ES-I3 (cell line): ENCODE data around the gene MTRF1L.
"Not testable (repeated sequence)": the region's sequence is repeated elsewhere in the genome, so short reads cannot be mapped to it uniquely, and the experiment has no call there.

Experiments
- H3K36me3 ChIP-seq: 2 replicates; pipeline ENCODE4 v1.6.1; 2013; ENCODE audit warnings: mild to moderate bottlenecking, low read length, control low read depth, moderate library complexity; ENCODE audit not compliant: insufficient read depth
- H3K4me1 ChIP-seq: 2 replicates; pipeline ENCODE4 v1.6.1; 2013; ENCODE audit warnings: mild to moderate bottlenecking, control low read depth, low read length; ENCODE audit not compliant: insufficient read depth
- H3K9ac ChIP-seq: 2 replicates; pipeline ENCODE4 v1.6.1; 2013; ENCODE audit warnings: low read depth, mild to moderate bottlenecking, low read length, moderate library complexity
- H3K9me3 ChIP-seq: 2 replicates; pipeline ENCODE4 v1.6.1; 2013; ENCODE audit warnings: mild to moderate bottlenecking, low read length, moderate library complexity; ENCODE audit not compliant: control insufficient read depth, insufficient read depth

MTRF1L gene

DNA sequence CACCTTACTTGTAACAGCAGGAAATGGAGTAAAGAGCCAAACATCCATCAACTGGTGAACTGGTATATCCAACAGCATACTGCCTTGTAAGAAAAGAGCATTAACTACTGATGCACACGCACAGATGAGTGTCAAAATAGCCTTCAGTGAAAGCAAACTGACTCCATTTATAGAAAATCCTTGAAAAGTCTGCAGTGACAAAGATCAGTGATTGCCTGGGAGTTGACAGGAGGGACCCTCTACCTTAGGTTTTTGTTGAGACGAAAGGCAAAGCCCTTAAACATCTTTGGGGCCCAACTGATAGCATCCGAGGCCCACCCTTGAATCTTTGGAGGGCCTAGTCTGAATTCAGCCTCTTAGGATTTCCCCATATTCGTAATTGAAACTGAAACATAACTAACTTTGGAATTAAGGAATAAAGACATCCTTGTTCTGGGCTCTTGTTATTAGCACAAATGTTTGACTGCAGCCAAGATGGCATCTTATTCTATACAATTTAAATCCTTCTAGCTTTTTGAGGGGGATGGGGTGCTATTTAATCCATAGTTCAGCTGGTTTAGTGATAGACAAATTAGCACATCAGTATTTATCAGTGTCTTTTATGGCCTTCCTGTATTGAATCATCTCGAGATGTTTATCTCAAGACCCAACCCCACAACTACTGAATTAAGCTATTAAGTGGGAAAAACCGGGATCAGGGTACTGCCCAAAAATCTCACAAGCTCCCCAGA is 32.7 kb downstream of the MTRF1L start:
- H3K36me3 ChIP-seq = peaks cover 30% of the 10 kb centered on the region
- H3K9ac ChIP-seq = no peak overlapping the region
- no peaks in the 10 kb centered on the region for H3K4me1 ChIP-seq
- no peaks in the 10 kb centered on the region for H3K9me3 ChIP-seq

- not testable (repeated sequence) for H3K9ac ChIP-seq, H3K4me1 ChIP-seq, H3K36me3 ChIP-seq, H3K9me3 ChIP-seq
These were observed 36.2 kb downstream of the MTRF1L start for GRCh38 chr6:152966168-152966894.

- Histone ChIP-seq H3K9ac (no peak overlapping the region), H3K9me3 (no peaks in the 10 kb centered on the region)
These were observed 43.2 kb downstream of the MTRF1L start for GRCh38 chr6:152959333-152959732.

GRCh38 chr6:152957796-152958195 is 44.7 kb downstream of the MTRF1L start:
- Histone ChIP-seq H3K9ac (no peak overlapping the region), H3K9me3 (no peaks in the 10 kb centered on the region), H3K36me3 (no peaks in the 10 kb centered on the region), H3K4me1 (no peaks in the 10 kb centered on the region)

More at GRCh38 chr6:152959333-152959732, 43.2 kb downstream of the MTRF1L start:
- Histone ChIP-seq H3K4me1 (no peaks in the 10 kb centered on the region), H3K36me3 (no peaks in the 10 kb centered on the region)

DNA sequence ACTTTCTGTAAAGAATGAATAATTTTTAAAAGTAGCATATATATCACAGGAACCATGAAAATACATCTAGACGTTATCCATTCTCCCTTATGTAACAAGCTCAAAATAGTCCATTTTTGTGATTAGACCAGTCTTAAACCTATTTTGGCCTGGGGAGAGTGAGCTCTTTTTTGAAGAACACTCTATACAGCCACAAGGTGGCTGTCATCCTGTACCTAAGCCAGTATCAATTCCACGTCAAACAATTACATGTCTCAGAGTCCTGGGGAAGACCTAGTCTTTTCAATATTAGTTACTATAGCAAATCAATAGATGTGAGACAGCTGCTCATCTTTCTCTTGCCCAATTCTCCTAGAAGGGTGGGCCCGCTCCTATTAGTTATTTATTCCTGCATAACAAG is 48.1 kb downstream of the MTRF1L start:
- Histone ChIP-seq H3K9me3 (no peaks in the 10 kb centered on the region), H3K36me3 (no peaks in the 10 kb centered on the region), H3K9ac (no peak overlapping the region), H3K4me1 (no peaks in the 10 kb centered on the region; the same call in 1 of the 2 replicates)

GRCh38 chr6:152952866-152953509 is 49.5 kb downstream of the MTRF1L start:
- Histone ChIP-seq H3K9me3 (no peaks in the 10 kb centered on the region), H3K36me3 (no peaks in the 10 kb centered on the region), H3K9ac (no peak overlapping the region), H3K4me1 (no peaks in the 10 kb centered on the region; the same call in 1 of the 2 replicates)

DNA sequence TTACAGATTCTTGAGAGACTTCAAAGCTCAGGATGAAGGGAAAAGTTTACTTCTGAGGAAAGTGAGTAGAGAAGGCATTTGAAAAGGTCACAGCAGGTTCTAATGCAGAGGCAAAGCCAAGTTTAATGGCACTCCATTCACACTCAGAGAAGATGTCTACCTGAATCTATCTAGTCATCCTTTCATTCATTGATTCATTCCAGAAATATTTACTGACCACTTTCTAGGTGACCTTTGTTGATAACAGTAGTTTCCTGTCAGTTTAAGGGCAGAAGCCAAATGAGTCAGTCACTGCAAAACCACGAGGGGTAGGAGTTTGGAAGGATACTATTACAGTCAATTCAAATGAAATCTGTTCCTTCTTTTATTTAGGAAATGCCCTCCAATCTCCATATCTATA is 50.5 kb downstream of the MTRF1L start:
- H3K4me1 ChIP-seq = peaks cover 3% of the 10 kb centered on the region; the same call in 1 of the 2 replicates
- no peak overlapping the region for H3K9ac ChIP-seq
- H3K9me3 ChIP-seq = no peaks in the 10 kb centered on the region
- no peaks in the 10 kb centered on the region for H3K36me3 ChIP-seq

GRCh38 chr6:152950240-152950639 is 52.3 kb downstream of the MTRF1L start:
- H3K9ac ChIP-seq = no peak overlapping the region
- H3K4me1 ChIP-seq = peaks cover 7% of the 10 kb centered on the region; the same call in 1 of the 2 replicates
- no peaks in the 10 kb centered on the region for H3K9me3 ChIP-seq
- no peaks in the 10 kb centered on the region for H3K36me3 ChIP-seq

- Histone ChIP-seq H3K36me3 (no peaks in the 10 kb centered on the region), H3K9me3 (no peaks in the 10 kb centered on the region), H3K4me1 (peaks cover 7% of the 10 kb centered on the region; the same call in 1 of the 2 replicates), H3K9ac (no peak overlapping the region)
These were observed 54.2 kb downstream of the MTRF1L start for GRCh38 chr6:152948150-152948768.

- H3K4me1 ChIP-seq = peaks cover 7% of the 10 kb centered on the region; the same call in 1 of the 2 replicates
These were observed 55.5 kb downstream of the MTRF1L start for GRCh38 chr6:152946995-152947394.

GRCh38 chr6:152946484-152946883 is 56.0 kb downstream of the MTRF1L start:
- H3K9ac ChIP-seq = no peak overlapping the region
- no peaks in the 10 kb centered on the region for H3K9me3 ChIP-seq
- no peaks in the 10 kb centered on the region for H3K36me3 ChIP-seq
- H3K4me1 ChIP-seq = peaks cover 7% of the 10 kb centered on the region; the same call in 1 of the 2 replicates

More at GRCh38 chr6:152946995-152947394, 55.5 kb downstream of the MTRF1L start:
- Histone ChIP-seq H3K9ac (no peak overlapping the region), H3K36me3 (no peaks in the 10 kb centered on the region), H3K9me3 (no peaks in the 10 kb centered on the region)

DNA sequence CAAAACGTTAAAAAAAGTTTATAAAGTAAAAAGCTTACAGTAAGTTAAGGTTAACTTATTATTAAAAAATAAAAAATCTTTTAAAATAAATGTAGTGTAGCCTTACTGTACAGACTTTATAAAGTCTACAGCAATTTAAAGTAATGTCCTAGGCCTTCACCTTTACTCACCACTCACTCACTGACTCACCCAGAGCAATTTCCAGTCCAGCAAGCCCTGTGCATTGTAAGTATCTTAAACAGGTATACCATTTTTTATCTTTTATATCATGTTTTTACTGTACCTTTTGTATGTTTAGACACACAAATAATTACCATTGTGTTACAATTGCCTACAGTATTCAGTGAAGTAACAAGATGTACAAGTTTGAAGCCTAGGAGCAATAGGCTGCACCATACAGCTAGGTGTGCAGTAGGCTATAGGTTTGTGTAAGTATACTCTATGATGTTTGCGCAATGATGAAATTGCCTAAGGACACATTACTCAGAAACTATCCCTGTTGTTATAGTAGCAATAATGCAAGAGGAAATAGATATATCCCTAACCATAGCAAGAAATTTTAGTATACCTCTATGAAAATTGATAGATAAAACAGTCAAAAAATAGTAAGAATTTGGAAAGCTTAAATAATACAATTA is 59.1 kb downstream of the MTRF1L start:
- Histone ChIP-seq H3K9me3 (no peaks in the 10 kb centered on the region), H3K4me1 (peaks cover 7% of the 10 kb centered on the region; the same call in 1 of the 2 replicates), H3K36me3 (no peaks in the 10 kb centered on the region), H3K9ac (no peak overlapping the region)

DNA sequence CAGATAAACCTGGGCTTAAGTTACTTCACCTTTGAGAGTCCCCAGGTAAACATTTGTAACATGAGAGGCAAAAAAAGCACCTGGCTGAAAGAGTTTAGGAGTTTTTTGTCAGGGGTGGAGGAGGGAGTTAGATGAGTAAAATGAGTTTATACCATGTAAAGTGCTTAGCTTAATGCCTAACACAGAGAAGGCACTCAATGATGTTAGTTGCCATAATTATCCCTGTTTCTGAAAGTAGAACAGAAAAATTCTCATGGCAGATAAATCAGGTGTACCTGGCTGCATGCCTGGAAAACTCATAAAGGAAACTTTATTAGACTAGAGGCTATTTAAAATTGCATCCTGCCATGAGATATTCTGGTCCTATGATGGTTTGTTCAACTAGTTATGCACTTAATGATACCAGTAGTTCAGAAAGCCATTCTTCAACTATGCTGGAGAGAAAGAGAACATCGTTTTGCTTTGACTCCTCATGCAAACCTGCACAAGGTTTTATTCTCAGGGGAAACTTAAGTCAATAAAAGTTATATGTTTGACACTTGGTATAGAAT is 60.1 kb downstream of the MTRF1L start:
- H3K36me3 ChIP-seq = no peaks in the 10 kb centered on the region
- H3K4me1 ChIP-seq = peaks cover 7% of the 10 kb centered on the region; the same call in 1 of the 2 replicates
- no peaks in the 10 kb centered on the region for H3K9me3 ChIP-seq
- no peak overlapping the region for H3K9ac ChIP-seq
